Naive thymus-derived CD4-positive, alpha-beta T cell (primary cell): Measurements from ENCODE around the gene FRMD6. TPM values are rescaled to one million over a fixed set of nuclear protein-coding genes. Genes with fewer than 3 reads are reported as not detected.

Source experiments
- ATAC-seq: fragments of 150-1000 bp; cut with Tn5 transposase; 2 replicates; pipeline ENCODE4 v1.10.0; 2021; ENCODE audit warnings: mild to moderate bottlenecking, moderate library complexity
- CTCF ChIA-PET: fragments of 350-600 bp; sonication (Branson Sonifier 250); formaldehyde crosslinking; loops from one replicate; lab custom pipeline; 2021; ENCODE audit warnings: antibody characterized with exemption; lab: Charles Lee
- POLR2A ChIA-PET: fragments of 350-600 bp; sonication (Branson Sonifier 250); formaldehyde crosslinking; loops from one replicate; lab custom pipeline; 2021; ENCODE audit warnings: antibody characterized with exemption, inconsistent platforms; lab: Charles Lee
- DNase-seq, 9 donors: peaks; one replicate each; pipeline versions ENCODE4 v3.0.0 to v3.0.0-alpha.2; 2020 to 2022; ENCODE audit warnings: mixed read lengths in 1 of 9
- H3K27ac ChIP-seq: one replicate; pipeline ENCODE4 v1.7.0; 2013; ENCODE audit warnings: mild to moderate bottlenecking, low read depth, low read length, moderate library complexity
- H3K27me3 ChIP-seq, 2 donors: one replicate each; pipeline ENCODE4 v1.7.0; 2013; ENCODE audit warnings: low read length in 2 of 2, mild to moderate bottlenecking in 2 of 2, moderate library complexity in 2 of 2; ENCODE audit not compliant: control insufficient read depth in 2 of 2, insufficient read depth in 2 of 2
- H3K36me3 ChIP-seq, 3 experiments: 1 replicate in 2 of 3; 2 replicates in 1 of 3; pipeline ENCODE4 v1.7.0; 2013; ENCODE audit warnings: low read length in 3 of 3, mild to moderate bottlenecking in 3 of 3, moderate library complexity in 1 of 3; ENCODE audit not compliant: insufficient read depth in 3 of 3, control insufficient read depth in 2 of 3
- H3K4me1 ChIP-seq, 2 donors: one replicate each; pipeline ENCODE4 v1.7.0; 2013; ENCODE audit warnings: low read length in 2 of 2, mild to moderate bottlenecking in 2 of 2, moderate library complexity in 1 of 2; ENCODE audit not compliant: control insufficient read depth in 2 of 2, insufficient read depth in 2 of 2
- H3K4me3 ChIP-seq: 2 replicates; pipeline ENCODE4 v1.7.0; 2013; ENCODE audit warnings: mild to moderate bottlenecking, low read length
- H3K9me3 ChIP-seq, 3 experiments: 1 replicate in 2 of 3; 2 replicates in 1 of 3; pipeline ENCODE4 v1.7.0; 2013; ENCODE audit warnings: low read length in 3 of 3; ENCODE audit not compliant: control insufficient read depth in 2 of 3
- H3K27ac Mint-ChIP-seq, 9 donors: one replicate each; pipeline ENCODE4 v1.8.0; 2020 to 2022; ENCODE audit warnings: mixed read lengths in 9 of 9, mild to moderate bottlenecking in 8 of 9, moderate library complexity in 5 of 9, inconsistent platforms in 2 of 9
- H3K27me3 Mint-ChIP-seq, 5 donors: one replicate each; pipeline ENCODE4 v1.8.0; 2021 to 2022; ENCODE audit warnings: mixed read lengths in 5 of 5, mild to moderate bottlenecking in 1 of 5
- H3K36me3 Mint-ChIP-seq, 5 donors: one replicate each; pipeline ENCODE4 v1.8.0; 2020 to 2022; ENCODE audit warnings: mixed read lengths in 5 of 5, mild to moderate bottlenecking in 3 of 5, inconsistent platforms in 1 of 5
- H3K4me1 Mint-ChIP-seq, 7 donors: one replicate each; pipeline ENCODE4 v1.8.0; 2020 to 2022; ENCODE audit warnings: mixed read lengths in 7 of 7, mild to moderate bottlenecking in 3 of 7, inconsistent platforms in 1 of 7
- H3K4me3 Mint-ChIP-seq, 10 donors: one replicate each; pipeline ENCODE4 v1.8.0; 2020 to 2022; ENCODE audit warnings: mild to moderate bottlenecking in 10 of 10, mixed read lengths in 10 of 10, moderate library complexity in 6 of 10, inconsistent platforms in 2 of 10
- H3K9me3 Mint-ChIP-seq, 11 donors: one replicate each; pipeline ENCODE4 v1.8.0; 2020 to 2022; ENCODE audit warnings: mixed read lengths in 11 of 11, mild to moderate bottlenecking in 4 of 11, inconsistent platforms in 1 of 11, moderate library complexity in 1 of 11
- intact Hi-C, 2 donors: fragments of 100-400 bp; cut with micrococcal nuclease; formaldehyde crosslinking; loops; one replicate each; pipeline ENCODE4 v1.15.1; 2023
- polyA plus RNA-seq, 2 donors: library from polyadenylated mRNA; unstranded; fragments of 300-500 nt; fragmentation: Illumina TruSeq; gene quantifications; one replicate each; pipeline ENCODE4 v1.2.3, GENCODE V29; 2021
- total RNA-seq, 6 experiments: library from RNA in 5 of 6; stranded (reverse) in 5 of 6; gene quantifications; 1 replicate in 5 of 6; 2 replicates in 1 of 6; pipeline ENCODE4 v1.2.3 and lab custom pipeline; 2021 to 2026

Gene FRMD6
- total and polyA plus RNA-seq, 7 experiments from 2014 or later: 0.28 to 4.8 (median 3.8) TPM

GRCh38 chr14:51609251-51609954 is 42.3 kb upstream of the FRMD6 start:
- H3K27ac ChIP-seq: no peak overlapping the region
- peaks cover 3 to 27% (median 17%) of the 10 kb centered on the region in 5 donors for H3K27me3 Mint-ChIP-seq
- CTCF ChIA-PET: no interaction called here

GRCh38 chr14:51609955-51610283 is 41.8 kb upstream of the FRMD6 start:
- no peaks in the 10 kb centered on the region for H3K36me3 Mint-ChIP-seq
- intact Hi-C loops: no loop called here
- Histone ChIP-seq H3K4me1 (no peaks in the 10 kb centered on the region), H3K9me3 (no peaks in the 10 kb centered on the region), H3K27me3 (no peaks in the 10 kb centered on the region), H3K36me3 (no peaks in the 10 kb centered on the region), H3K27ac (no peak overlapping the region), H3K4me3 (no peak overlapping the region)
- H3K27me3 Mint-ChIP-seq: peaks cover 3 to 27% (median 12%) of the 10 kb centered on the region in 5 donors
- H3K4me3 Mint-ChIP-seq: no peak overlapping the region
- no peaks in the 10 kb centered on the region for H3K4me1 Mint-ChIP-seq
- no peak for ATAC-seq
- POLR2A ChIA-PET: no interaction called here
- no peak overlapping the region for H3K27ac Mint-ChIP-seq
- CTCF ChIA-PET: interaction anchor here (0.6 kb wide), 1 partner anchor 12 kb away, joined by 3 read pairs; no protein-coding TSS in a partner anchor
- DNase-seq: no peak
- H3K9me3 Mint-ChIP-seq: no peaks in the 10 kb centered on the region

More at GRCh38 chr14:51609251-51609954, 42.3 kb upstream of the FRMD6 start:
- H3K4me1 Mint-ChIP-seq: no peaks in the 10 kb centered on the region
- no peak for ATAC-seq
- H3K9me3 Mint-ChIP-seq: no peaks in the 10 kb centered on the region
- H3K36me3 Mint-ChIP-seq: no peaks in the 10 kb centered on the region
- no peak overlapping the region for H3K4me3 Mint-ChIP-seq
- H3K4me1 ChIP-seq: no peaks in the 10 kb centered on the region
- intact Hi-C loops: no loop called here
- no peak overlapping the region for H3K27ac Mint-ChIP-seq
- H3K27me3 ChIP-seq: no peaks in the 10 kb centered on the region
- POLR2A ChIA-PET: no interaction called here
- H3K9me3 ChIP-seq: no peaks in the 10 kb centered on the region
- H3K4me3 ChIP-seq: no peak overlapping the region
- no peaks in the 10 kb centered on the region for H3K36me3 ChIP-seq
- DNase-seq: no peak

- H3K27ac Mint-ChIP-seq: no peak overlapping the region
- Histone ChIP-seq H3K27ac (no peak overlapping the region), H3K36me3 (no peaks in the 10 kb centered on the region), H3K4me3 (no peak overlapping the region), H3K27me3 (no peaks in the 10 kb centered on the region), H3K4me1 (no peaks in the 10 kb centered on the region), H3K9me3 (no peaks in the 10 kb centered on the region)
- no peaks in the 10 kb centered on the region for H3K4me1 Mint-ChIP-seq
- H3K9me3 Mint-ChIP-seq: no peaks in the 10 kb centered on the region
- H3K27me3 Mint-ChIP-seq: peaks cover 3 to 29% (median 10%) of the 10 kb centered on the region in 5 donors
- CTCF ChIA-PET: interaction anchor here (0.6 kb wide), 1 partner anchor 13 kb away, joined by 3 read pairs; no protein-coding TSS in a partner anchor
- ATAC-seq: no peak
- intact Hi-C loops: no loop called here
- no peaks in the 10 kb centered on the region for H3K36me3 Mint-ChIP-seq
- no peak overlapping the region for H3K4me3 Mint-ChIP-seq
- no peak for DNase-seq
- POLR2A ChIA-PET: no interaction called here
These were observed 40.9 kb upstream of the FRMD6 start for GRCh38 chr14:51610771-51611170.

GRCh38 chr14:51612449-51612848 is 39.3 kb upstream of the FRMD6 start:
- H3K27me3 Mint-ChIP-seq: peaks cover 10 to 26% (median 12%) of the 10 kb centered on the region in 5 donors
- Histone ChIP-seq H3K9me3 (no peaks in the 10 kb centered on the region), H3K27ac (no peak overlapping the region), H3K4me3 (no peak overlapping the region), H3K36me3 (no peaks in the 10 kb centered on the region), H3K4me1 (no peaks in the 10 kb centered on the region), H3K27me3 (no peaks in the 10 kb centered on the region)
- ChIA-PET POLR2A (no interaction called here), CTCF (no interaction called here)
- DNase-seq (no peak), ATAC-seq (no peak)
- H3K4me3 Mint-ChIP-seq: no peak overlapping the region
- H3K36me3 Mint-ChIP-seq: no peaks in the 10 kb centered on the region
- intact Hi-C loops: no loop called here
- no peak overlapping the region for H3K27ac Mint-ChIP-seq
- H3K4me1 Mint-ChIP-seq: no peaks in the 10 kb centered on the region
- H3K9me3 Mint-ChIP-seq: no peaks in the 10 kb centered on the region

GRCh38 chr14:51613416-51613815 is 38.3 kb upstream of the FRMD6 start:
- no peaks in the 10 kb centered on the region for H3K9me3 ChIP-seq
- DNase-seq (no peak), ATAC-seq (no peak)
- no peaks in the 10 kb centered on the region for H3K4me1 ChIP-seq
- peaks cover 8 to 26% (median 11%) of the 10 kb centered on the region in 5 donors for H3K27me3 Mint-ChIP-seq
- H3K36me3 ChIP-seq: no peaks in the 10 kb centered on the region
- no peaks in the 10 kb centered on the region for H3K27me3 ChIP-seq
- CTCF ChIA-PET: no interaction called here
- H3K27ac Mint-ChIP-seq: no peak overlapping the region
- H3K27ac ChIP-seq: no peak overlapping the region
- POLR2A ChIA-PET: no interaction called here
- no peak overlapping the region for H3K4me3 ChIP-seq
- no peaks in the 10 kb centered on the region for H3K9me3 Mint-ChIP-seq
- intact Hi-C loops: no loop called here
- no peaks in the 10 kb centered on the region for H3K36me3 Mint-ChIP-seq
- H3K4me1 Mint-ChIP-seq: no peaks in the 10 kb centered on the region
- no peak overlapping the region for H3K4me3 Mint-ChIP-seq

- intact Hi-C loops: no loop called here
- H3K27ac ChIP-seq: no peak overlapping the region
- DNase-seq: no peak
- H3K4me1 ChIP-seq: no peaks in the 10 kb centered on the region
- H3K4me1 Mint-ChIP-seq: no peaks in the 10 kb centered on the region
- ChIA-PET POLR2A (no interaction called here), CTCF (interaction anchor here (0.6 kb wide), 1 partner anchor 38 kb away, joined by 3 read pairs; no protein-coding TSS in a partner anchor)
- no peaks in the 10 kb centered on the region for H3K27me3 ChIP-seq
- H3K27ac Mint-ChIP-seq: no peak overlapping the region
- H3K36me3 ChIP-seq: no peaks in the 10 kb centered on the region
- H3K9me3 Mint-ChIP-seq: no peaks in the 10 kb centered on the region
- H3K36me3 Mint-ChIP-seq: no peaks in the 10 kb centered on the region
- no peak overlapping the region for H3K4me3 Mint-ChIP-seq
- no peaks in the 10 kb centered on the region for H3K9me3 ChIP-seq
- ATAC-seq: no peak
- H3K27me3 Mint-ChIP-seq: peaks cover 0 to 19% (median 8%) of the 10 kb centered on the region in 5 donors
- H3K4me3 ChIP-seq: no peak overlapping the region
These were observed 37.0 kb upstream of the FRMD6 start for GRCh38 chr14:51614707-51615106.

GRCh38 chr14:51616256-51616655 is 35.5 kb upstream of the FRMD6 start:
- DNase-seq (no peak), ATAC-seq (no peak)
- no peaks in the 10 kb centered on the region for H3K36me3 Mint-ChIP-seq
- no peaks in the 10 kb centered on the region for H3K4me1 Mint-ChIP-seq
- intact Hi-C loops: no loop called here
- no peak overlapping the region for H3K4me3 Mint-ChIP-seq
- H3K9me3 ChIP-seq: no peaks in the 10 kb centered on the region
- ChIA-PET POLR2A (no interaction called here), CTCF (interaction anchor here (0.6 kb wide), 1 partner anchor 329 kb away, joined by 3 read pairs; no protein-coding TSS in a partner anchor)
- H3K27me3 ChIP-seq: no peaks in the 10 kb centered on the region
- no peaks in the 10 kb centered on the region for H3K9me3 Mint-ChIP-seq
- no peak overlapping the region for H3K4me3 ChIP-seq
- no peaks in the 10 kb centered on the region for H3K4me1 ChIP-seq
- no peaks in the 10 kb centered on the region for H3K36me3 ChIP-seq
- H3K27ac ChIP-seq: no peak overlapping the region
- peaks cover 0 to 19% (median 8%) of the 10 kb centered on the region in 5 donors for H3K27me3 Mint-ChIP-seq
- H3K27ac Mint-ChIP-seq: no peak overlapping the region
